SU-DHL-6 (cell line): ENCODE data around the gene ZNF831.

Experiments
- EZH2phosphoT487 ChIP-seq: fragments of 200-600 bp; sonication (generic), shearing (Covaris generic); conservative IDR thresholded peaks from 2 replicates; pipeline ENCODE4 v1.6.1; 2018; ENCODE audit warnings: mild to moderate bottlenecking, antibody characterized with exemption, low read length, moderate library complexity, mixed read lengths
- TF ChIP-seq, protein P1 (sequence below): fragments of 200-600 bp; sonication (generic); IDR thresholded peaks from one replicate; pipeline ENCODE4 v1.5.1; 2017; ENCODE audit warnings: antibody characterized with exemption, mild to moderate bottlenecking, low read length, moderate library complexity; ENCODE audit not compliant: insufficient read depth, poor library complexity, severe bottlenecking

DNA sequence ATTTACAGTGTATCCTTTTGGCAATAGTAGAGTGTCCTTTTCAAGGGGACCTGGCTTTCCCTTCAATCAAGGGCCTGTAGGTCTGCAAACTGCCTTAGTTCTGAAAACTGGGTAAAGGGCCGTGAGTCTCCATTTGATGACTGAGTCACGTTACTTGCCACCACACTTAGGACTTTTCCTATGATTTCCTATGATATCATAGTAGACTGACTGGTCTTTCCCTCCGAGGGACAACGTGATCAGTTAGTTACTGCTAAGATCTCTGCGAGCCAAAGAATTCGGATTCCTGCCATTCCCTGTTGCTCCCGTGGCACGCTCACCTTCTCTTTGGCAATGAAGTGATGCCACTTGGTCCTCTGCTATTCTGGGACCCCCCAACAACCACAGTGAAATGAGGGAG, 8.4 kb downstream of the ZNF831 start:
- TF ChIP-seq, protein P1, sequence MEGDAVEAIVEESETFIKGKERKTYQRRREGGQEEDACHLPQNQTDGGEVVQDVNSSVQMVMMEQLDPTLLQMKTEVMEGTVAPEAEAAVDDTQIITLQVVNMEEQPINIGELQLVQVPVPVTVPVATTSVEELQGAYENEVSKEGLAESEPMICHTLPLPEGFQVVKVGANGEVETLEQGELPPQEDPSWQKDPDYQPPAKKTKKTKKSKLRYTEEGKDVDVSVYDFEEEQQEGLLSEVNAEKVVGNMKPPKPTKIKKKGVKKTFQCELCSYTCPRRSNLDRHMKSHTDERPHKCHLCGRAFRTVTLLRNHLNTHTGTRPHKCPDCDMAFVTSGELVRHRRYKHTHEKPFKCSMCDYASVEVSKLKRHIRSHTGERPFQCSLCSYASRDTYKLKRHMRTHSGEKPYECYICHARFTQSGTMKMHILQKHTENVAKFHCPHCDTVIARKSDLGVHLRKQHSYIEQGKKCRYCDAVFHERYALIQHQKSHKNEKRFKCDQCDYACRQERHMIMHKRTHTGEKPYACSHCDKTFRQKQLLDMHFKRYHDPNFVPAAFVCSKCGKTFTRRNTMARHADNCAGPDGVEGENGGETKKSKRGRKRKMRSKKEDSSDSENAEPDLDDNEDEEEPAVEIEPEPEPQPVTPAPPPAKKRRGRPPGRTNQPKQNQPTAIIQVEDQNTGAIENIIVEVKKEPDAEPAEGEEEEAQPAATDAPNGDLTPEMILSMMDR, result no peak
- TF ChIP-seq EZH2phosphoT487, result no peak
